GM18873 (cell line): ENCODE measurements around the gene VANGL1.

Source experiments
- ATAC-seq: cut with Tn5 transposase; IDR thresholded peaks from one replicate; pipeline ENCODE4 v1.9.1; 2021; ENCODE audit warnings: mild to moderate bottlenecking, moderate library complexity, moderate number of reproducible peaks; ENCODE audit not compliant: unreplicated experiment, low FRiP score

The VANGL1 gene

DNA sequence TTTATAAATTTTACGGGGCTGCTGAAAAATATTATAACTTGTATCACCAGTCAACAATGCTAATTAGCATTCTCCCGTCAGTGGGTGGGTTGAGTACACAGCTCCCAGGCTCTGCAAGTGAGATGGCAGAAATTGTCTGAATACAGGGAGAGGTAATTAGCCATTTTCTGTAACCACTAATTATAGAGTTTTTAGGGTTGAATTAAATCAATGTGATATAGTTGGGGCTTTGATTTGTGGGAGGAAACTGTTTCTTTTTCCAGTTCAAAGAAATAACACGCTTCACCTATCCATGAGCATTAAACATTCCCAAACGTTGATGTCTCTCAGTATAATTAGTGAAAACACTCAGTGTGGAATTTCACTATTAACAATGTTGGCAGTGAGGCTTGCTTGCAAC is 1.5 kb downstream of the VANGL1 start:
- no peak for ATAC-seq

DNA sequence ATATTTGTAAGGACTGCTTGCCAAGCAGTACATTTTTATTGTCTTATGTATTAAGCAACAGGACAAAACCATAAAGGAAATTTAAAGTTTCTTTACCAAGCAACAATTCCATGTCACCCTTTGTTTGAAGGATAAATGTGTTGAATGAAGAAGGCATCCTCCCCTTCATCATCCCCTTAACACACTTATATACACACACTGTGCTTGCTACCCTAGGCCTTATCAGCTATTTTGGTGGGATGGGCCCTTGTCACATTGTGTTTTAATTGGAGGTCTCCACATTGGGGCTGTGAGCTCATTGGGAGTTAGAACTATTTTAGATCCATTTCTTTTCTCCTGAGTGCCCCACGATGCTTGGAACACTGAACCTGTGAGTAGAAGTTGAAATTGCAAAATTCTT is 1.9 kb downstream of the VANGL1 start:
- ATAC-seq: no peak

DNA sequence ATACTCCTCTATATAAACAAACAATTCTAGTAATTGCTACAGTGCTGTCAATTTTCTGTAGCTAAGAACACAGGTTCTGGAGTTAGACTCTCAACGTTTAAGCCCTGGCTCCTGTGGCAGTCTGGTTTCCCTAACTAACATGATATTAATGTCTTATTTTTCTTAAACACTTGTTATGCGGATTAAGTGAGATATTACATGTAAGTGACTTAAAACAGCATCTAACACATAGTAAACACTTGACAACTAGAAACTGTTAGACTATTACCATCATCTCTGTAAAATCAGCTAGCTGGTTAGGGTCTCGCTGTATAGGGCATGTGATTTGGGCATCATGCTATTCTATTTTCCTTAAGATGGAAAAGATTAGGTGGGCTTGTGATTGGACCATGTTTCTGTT is 2.3 kb downstream of the VANGL1 start:
- no peak for ATAC-seq

DNA sequence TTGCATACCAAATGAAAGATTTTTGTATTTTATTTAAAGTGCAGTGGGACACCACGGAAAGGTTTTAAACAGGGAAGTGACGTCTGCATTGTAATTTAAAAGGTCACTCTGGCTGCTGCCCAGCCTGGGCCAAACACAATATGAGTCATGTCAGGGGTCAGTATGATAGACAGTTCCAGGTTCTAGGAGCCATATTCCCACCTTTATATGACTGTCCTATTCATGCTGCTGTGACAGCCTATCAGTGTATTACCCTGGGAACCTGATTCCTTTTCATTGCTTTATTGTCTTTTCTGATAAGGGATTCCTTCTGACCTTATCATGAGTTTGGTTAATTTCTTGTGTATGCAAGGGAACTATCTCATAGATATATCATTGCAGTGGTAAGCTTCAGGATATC is 5.3 kb downstream of the VANGL1 start:
- ATAC-seq: no peak

DNA sequence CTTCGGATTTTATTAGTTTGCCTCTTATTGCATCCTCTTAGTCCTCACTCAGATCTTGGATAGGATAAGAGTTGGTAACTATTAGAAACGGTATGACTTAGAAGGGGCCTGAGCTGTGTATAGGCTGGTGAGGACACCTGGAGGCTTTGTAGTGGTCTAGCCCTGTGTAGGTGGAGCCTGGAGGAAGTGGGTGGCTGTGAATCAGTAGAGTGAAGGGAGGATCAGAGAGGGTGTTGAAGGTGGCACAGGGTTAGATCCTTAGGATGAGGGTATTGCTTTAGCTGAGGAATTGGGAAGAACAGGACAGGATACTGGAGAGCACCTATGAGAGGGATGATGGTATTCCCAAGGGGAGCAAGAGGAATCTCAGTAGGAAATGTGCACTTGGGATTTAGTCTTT is 5.7 kb downstream of the VANGL1 start:
- ATAC-seq: no peak

DNA sequence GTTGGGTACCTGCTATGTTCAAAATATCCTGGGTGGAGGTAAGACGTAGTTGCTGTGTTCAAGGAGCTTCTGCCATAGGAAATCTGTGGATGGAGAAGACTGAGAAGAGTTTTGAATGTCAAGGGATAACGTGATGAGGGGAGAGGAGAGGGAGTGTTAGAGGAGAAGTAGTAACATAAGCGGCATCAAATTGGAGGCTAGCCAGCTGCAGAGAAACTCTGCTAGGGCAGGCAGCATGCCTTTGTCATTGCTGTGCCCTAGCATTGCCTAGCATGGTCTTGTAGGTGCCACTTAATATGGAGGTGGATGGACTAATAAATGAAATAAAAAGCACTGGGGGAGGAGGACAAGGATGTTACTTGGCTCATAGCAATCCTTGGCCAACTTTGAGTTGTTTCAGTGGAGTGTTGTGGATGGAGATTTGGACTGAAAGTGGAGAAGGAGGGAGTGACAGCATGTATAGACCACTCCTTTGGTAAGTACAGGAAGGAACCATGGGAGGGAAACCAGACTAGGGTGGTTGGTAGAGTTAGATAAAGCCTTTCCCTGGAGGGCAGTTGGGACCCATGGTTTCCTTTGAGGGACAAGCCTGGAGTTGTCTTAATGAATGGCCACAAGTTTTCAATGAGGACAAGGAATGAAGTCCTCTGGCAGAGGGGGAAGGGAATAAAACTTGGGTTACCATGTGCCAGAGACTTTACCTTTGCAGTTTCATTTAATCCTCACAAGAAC is 6.3 kb downstream of the VANGL1 start:
- no peak for ATAC-seq

DNA sequence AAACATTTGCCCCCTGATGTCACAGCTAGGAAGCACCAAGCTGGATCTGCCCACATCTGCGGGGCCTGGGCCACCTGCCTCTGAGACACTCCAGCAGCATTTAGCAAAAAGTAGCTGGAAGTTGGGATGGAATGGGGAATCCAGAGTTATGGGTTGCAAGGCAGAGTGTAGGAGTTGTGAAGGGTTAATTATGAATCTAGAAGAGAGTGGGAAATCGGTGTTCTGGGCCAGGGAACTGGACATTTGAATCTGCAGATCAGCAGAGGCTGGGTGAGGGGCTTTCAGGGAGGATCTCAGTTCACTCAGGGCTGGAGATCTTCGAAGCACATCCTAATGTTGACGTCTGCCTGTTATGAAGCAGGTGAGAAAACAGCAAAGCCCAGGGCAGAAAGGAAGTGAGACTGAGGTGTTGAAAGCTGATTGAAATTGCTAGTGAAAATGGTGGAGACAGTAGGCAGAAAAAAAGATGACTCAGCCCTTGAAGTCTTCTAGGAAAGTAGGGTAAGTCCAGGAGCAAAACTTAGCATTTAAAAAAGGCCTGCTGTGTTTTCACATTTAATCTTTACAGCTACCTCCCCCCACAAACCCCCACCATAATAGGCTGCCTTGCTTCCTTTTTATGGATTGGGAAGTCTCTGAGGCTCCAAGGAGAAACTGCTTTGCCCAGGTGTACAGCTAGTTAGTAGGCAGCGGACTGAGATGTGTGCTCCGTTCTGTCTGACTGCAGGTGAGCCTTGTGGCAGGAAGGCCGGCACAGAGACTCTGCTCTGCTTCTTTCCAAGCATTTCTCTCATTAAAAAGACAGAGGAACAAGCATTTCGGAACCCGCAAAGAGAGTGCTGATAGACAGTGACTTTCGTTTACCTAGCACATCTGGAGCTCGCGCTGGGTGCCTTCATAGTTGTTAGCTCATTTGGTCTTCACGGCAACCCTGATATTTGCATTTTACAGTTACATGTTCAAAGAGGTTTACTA is 7.2 kb downstream of the VANGL1 start:
- ATAC-seq: peak; percentile 80

DNA sequence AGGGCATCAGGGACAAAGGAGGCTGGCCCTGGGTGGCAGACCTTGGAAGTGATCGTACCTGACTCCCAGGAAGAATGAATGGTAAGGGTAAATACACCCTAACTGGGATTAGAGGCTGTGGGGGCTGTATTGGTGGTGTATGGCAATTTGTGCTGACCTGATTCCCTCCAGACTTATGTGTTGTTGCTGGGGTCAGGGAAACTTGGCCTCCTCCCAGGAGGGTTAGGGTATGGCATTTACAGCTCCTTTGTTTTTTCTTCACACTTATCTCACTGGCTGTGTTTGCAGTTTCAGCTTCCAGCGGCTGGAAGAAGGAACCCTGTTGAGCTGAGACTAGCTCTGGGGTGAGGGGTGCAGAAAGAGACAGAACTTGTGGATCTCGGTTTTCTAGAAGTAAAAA is 8.2 kb downstream of the VANGL1 start:
- no peak for ATAC-seq

DNA sequence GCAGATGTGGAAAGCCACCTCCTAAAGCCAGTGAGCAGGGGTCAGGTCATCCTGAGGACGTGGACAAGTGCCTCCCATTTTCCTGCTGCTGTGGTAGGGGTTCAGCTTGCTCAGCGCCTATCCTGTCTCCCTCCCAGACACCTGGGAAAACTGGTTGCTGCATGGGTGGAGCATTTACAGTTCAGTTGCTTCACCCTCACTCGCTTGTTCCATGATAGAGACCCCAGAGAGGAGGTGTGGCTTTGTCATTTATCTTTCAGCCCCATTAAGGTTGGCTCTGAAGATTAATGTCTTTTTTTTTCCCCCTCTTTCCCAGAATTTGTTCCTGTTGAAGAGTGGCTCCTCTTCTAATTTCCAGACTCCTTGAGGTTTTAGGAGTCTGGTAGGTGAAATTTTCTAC is 9.2 kb downstream of the VANGL1 start:
- no peak for ATAC-seq

DNA sequence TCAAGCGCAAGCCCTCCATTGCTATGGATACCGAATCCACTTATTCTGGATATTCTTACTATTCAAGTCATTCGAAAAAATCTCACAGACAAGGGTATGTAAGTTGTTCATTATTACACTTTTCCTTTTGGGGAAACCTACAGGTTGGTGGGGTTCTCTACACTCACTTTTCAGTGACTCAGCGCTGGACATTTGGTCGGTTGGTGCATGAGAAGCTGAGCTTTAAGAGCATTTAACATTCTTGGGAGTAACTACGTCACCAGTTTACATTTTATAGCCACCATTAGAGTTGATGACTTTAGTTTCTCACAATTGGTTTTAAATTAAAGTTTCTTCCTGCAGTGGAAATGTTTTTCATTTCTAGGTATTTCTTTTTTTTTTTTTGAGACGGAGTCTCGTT is 9.6 kb downstream of the VANGL1 start:
- no peak for ATAC-seq

DNA sequence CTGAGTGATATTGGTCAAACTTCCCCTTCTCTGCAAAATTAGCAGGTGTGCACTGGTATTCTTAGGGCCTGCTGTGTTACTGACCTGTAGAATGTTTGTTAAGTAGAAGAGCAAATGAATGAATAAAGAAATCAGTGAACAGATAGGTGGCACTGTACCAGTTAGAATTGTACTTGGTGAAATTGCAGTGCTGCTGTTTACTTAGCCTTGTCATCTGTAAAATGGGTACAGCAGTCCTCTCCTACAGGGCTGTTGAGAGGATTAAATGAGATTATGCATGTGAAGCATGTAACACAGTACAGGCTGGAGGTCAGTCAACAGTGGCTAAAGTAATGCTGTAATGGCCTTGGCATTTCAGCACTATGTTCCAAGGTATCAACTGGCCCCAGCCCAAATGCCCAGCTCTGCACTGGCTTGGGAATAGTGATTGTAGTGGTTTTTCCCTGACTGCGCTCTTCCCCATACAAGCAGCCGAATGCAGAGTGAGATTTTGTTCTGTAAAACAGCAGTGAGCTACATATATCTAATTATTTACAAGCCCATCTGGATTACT is 10.5 kb downstream of the VANGL1 start:
- no peak for ATAC-seq

DNA sequence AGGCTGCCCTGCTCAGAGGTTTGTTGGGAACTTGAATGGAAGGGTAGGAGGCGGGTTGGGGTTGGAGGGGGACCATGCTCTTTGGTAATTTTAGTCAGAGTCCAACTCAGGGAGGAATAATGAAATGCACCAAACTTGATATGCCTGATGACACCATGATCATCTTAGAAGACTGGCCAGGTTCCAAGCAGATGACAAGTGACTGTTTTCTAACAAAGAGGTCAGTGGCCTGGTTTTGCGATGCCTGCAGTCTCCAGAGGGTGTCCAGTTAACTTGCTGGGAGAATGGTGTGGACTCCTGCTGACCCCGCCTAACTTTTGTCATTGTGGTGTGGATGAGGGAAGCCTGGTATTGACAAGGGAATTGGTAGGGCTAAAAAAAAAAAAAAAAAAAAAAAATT is 12.4 kb downstream of the VANGL1 start:
- ATAC-seq: no peak

DNA sequence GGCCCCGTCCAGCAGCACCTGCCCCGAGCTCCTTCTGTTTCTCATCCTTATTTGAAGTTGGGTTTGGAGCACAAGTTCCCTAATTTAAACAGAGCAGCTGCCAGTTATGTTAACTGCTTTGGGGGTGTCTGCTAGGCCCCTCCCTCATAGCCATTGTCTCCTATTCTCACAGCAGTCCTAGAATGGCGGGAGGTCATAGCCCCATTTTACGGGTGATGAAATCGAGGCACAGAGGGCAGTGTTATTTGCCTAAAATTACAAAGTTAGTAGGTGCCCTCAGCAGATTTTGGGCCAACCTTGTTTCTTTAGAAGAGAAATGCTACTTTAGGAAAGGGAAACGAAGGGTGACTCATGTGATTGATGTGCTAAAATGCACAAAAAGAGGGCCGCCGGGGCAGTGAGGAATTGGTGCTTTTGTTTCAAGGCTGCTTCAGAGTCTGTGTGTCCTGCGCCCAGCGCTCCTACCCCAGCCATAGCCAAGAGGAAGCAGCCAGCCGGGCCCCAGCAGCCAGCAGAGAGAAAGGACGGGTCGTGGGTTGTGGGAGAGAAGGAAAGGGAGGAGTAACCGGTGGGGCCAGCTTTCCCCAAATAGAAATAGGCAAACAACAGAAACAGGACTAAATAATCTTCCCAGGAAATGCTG is 13.0 kb downstream of the VANGL1 start:
- ATAC-seq: no peak

DNA sequence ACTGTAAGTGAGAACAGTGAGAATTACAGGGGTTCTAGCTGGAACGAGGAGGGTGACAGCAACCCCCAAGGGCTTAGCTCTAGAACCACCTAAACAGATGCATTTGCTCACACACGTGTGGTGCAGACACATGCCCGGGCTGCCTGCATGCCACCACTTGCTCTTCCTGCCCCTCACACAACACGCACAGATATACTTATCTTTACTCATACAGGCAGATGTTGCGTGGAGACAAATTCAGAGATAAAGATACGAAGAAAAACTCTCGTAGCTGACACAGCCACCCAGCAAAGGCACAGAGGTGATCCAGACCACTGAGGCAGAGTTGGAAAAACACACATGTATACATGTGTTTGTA is 13.5 kb downstream of the VANGL1 start:
- no peak for ATAC-seq

DNA sequence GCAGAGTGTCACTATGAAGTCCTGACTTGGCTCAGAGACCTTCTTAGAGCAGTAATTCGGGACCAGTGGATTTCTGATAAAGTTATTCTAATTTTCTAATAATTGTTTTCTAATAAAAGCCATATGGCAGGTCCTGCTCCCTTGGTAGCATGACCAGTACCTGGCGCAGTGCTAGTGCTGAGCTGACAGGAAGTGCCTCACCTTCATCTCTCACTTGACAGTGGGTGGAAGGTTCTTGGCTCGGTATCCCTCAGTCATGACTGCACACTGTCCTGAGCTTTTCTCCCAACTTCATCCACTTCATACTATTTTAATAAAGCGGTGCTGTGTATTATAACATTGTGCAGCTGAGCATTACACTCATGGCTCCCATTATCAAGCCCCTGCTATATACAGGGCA is 14.1 kb downstream of the VANGL1 start:
- ATAC-seq: no peak

DNA sequence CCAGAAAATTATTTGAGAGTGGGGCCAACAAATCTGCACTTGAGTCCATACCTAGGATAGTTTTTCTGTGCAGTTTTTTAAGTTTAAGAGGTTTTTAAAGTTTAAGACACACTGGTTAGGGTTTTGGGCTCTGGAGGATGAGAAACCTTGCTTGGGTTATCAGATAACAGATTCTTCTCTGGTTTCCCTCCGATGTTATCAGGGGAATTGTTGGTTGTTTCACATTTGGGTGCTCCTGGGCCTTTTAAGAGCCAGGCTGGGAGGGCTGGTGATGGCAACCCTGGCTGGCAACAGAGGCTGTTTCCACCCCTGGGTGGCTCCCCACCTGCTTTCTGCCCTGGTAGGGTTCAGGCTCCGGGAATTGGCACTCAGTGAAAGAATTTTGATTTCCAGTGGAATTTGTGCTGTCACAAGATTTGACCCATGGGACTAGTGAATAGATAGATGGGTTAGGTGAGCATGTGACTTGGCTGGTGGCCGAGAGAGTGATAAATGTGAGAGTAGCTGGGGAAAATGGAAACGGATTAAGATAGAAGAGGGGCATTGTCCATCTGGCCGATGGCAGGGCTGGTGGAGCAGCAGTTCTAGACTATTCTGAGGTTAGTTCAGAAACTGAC is 14.8 kb downstream of the VANGL1 start:
- ATAC-seq: no peak

DNA sequence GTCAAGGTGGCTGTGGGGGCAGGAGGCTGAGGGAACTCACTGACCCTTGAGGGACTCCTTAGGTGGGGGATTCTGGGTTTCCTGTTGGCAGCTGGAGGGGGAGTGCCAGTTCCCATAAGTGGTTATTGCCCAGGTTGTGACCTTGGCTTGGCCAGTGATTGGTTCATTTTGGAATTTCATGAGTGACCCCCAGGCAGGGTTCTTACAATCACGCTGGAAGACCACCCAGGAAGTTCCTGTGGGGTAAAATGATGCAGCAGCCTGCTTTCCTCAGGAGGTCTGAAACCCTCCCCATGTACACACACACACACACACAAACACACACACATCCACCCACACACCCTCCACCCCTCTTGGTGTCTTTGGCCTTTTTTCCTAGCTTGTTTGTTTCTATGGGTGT is 16.9 kb downstream of the VANGL1 start:
- no peak for ATAC-seq

DNA sequence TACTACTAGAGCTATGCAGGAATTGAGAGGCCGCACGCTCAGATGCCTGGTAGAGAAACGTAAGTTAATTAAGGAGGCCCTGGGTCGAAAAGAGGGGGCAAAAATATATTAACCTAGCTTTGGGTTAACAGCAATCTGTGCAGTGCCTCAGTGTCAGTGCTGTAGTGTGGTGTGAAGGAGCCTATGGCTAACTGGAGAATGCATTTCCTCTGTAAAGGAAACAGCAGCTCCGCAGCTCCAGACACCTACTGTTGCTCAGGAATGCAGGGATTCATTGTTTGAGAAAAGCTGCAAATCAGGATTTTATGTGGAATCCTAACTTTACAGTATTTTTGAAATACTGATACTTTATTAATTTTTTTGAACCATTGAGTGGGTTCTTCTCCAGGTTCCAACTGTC is 18.4 kb downstream of the VANGL1 start:
- ATAC-seq: no peak

DNA sequence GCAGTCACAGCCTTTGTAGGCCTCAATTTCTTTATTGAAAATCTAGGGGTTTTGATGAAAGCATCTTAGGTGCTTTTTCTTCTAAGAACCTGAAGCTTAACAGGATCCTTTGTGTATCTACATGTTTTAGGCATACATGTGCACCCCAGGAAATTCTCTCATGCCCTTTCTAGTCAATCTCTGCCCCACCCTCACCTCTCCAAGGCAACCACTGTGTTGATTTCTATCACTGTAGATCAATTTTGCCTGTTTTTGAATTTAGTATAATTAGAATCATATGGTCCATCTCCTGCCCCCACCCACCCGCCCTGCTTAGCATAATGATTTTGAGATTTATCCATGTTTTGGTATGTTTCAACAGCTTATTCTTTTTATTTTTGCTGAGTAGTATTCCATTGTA is 19.4 kb downstream of the VANGL1 start:
- no peak for ATAC-seq

DNA sequence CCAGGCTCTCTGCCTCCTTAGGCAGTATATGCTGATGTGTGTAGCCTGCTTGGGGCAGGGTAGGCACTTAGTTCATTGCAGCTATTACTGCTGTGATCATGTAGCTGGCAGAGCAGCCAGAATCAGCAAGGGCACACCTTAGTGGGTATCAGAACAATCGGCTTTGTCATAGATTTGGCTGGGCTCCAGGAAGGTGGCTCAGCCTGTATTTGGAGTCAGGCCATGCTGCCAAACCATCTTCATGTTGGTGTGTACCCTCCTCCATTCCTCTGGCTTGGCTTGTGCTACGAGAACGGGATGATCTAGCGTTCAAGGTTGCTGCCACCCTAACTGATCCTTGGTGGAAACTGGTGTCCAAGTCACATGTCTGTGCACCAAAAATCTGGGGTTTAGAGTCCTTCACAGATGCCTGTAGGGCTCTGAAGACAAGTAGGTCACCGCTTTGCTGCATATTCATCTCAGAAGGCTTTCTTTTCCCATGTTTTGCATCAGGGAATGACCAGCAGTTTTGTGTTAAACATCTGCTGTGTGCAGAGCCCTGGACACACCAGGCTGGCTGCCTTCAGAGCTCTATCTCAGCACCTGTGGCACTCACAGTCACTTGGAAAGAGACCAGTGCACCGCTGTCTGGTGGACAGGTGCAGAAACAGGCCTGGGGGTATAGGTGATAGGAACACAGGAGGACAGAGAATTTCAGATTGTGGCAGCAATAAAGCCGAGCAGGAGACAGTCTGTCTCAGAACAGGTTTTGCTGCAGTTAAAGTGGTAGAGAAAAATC is 23.7 kb downstream of the VANGL1 start:
- no peak for ATAC-seq
